Activated naive CD8-positive, alpha-beta T cell treated with anti-CD3 and anti-CD28 coated beads, Interleukin-2, amount 10 ng/mL, durations not matched to agents 7 days and 5 days (primary cell): ENCODE measurements around the gene GPR4. TPM values are rescaled to one million over a fixed set of nuclear protein-coding genes. Genes with fewer than 3 reads are reported as not detected.

Source experiments
- ATAC-seq: fragments of 150-1000 bp; cut with Tn5 transposase; one replicate; pipeline ENCODE4 v1.10.0; 2021; ENCODE audit warnings: low read depth, moderate library complexity
- POLR2A ChIA-PET: fragments of 350-600 bp; sonication (Branson Sonifier 250); formaldehyde crosslinking; loops from one replicate; lab custom pipeline; 2021; ENCODE audit warnings: antibody characterized with exemption; lab: Charles Lee
- DNase-seq: peaks from one replicate; pipeline ENCODE4 v3.0.0; 2021
- H3K27ac Mint-ChIP-seq: one replicate; pipeline ENCODE4 v1.8.0; 2022; ENCODE audit warnings: mild to moderate bottlenecking, mixed read lengths
- H3K27me3 Mint-ChIP-seq: one replicate; pipeline ENCODE4 v1.8.0; 2022; ENCODE audit warnings: mild to moderate bottlenecking, moderate library complexity, mixed read lengths
- H3K36me3 Mint-ChIP-seq: one replicate; pipeline ENCODE4 v1.8.0; 2021; ENCODE audit warnings: mild to moderate bottlenecking, mixed read lengths
- H3K4me1 Mint-ChIP-seq: one replicate; pipeline ENCODE4 v1.8.0; 2021; ENCODE audit warnings: mixed read lengths
- H3K4me3 Mint-ChIP-seq: one replicate; pipeline ENCODE4 v1.8.0; 2022; ENCODE audit warnings: mild to moderate bottlenecking, moderate library complexity, mixed read lengths
- H3K9me3 Mint-ChIP-seq: one replicate; pipeline ENCODE4 v1.8.0; 2021; ENCODE audit warnings: mixed read lengths
- total RNA-seq, 2 experiments: library from RNA; stranded (reverse); gene quantifications; one replicate each; pipeline ENCODE4 v1.2.3, GENCODE V29; 2021

GPR4 gene
- total RNA-seq, 2 experiments from 2014 or later, result not detected

- H3K36me3 Mint-ChIP-seq, result peaks cover 1% of the 10 kb centered on the region
- no peak overlapping the region for H3K4me3 Mint-ChIP-seq
- no peak for DNase-seq
- ATAC-seq, result no peak
- H3K27me3 Mint-ChIP-seq, result no peaks in the 10 kb centered on the region
- peaks cover 15% of the 10 kb centered on the region for H3K4me1 Mint-ChIP-seq
- H3K27ac Mint-ChIP-seq, result no peak overlapping the region
- no peaks in the 10 kb centered on the region for H3K9me3 Mint-ChIP-seq
- POLR2A ChIA-PET, result no interaction called here
These were observed 27.5 kb downstream of the GPR4 start for GRCh38 chr19:45574526-45574925.

DNA sequence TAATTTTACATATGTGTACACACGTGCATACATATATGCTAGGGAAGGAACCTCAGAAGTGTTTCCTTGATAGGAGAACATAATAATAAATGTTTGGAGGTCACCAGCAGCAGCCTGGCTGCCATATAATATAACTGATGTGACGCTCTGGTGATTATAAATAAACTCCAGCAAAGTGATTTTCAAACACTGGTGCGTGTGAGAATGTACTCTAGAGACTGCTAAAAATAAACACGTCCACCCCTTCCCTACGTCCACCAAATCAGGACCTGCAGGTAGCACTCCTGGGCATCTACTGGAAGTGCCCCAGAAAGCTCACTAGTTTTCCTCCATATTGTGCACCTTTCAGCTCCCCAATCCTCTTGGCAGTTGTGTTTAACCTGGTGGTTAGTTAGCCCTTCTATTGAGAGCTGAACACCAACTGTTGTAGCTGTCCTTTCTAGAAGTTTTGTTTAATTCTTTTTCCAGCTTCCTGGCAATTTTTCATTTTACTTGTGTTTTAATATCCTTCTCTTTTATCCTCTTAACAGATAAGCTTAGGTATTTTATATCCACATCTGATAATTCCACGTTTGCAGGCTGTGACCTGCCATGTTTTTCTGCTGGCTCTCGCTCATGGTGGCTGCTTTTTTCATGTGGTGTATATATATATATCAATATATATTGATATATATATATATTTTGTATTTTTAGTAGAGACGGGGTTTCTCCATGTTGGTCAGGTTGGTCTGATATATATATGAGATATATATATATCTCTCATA is 30.4 kb downstream of the GPR4 start:
- DNase-seq, result no peak
- peaks cover 1% of the 10 kb centered on the region for H3K36me3 Mint-ChIP-seq
- POLR2A ChIA-PET, result no interaction called here
- no peak overlapping the region for H3K4me3 Mint-ChIP-seq
- H3K27me3 Mint-ChIP-seq, result no peaks in the 10 kb centered on the region
- H3K9me3 Mint-ChIP-seq, result no peaks in the 10 kb centered on the region
- H3K4me1 Mint-ChIP-seq, result peaks cover 7% of the 10 kb centered on the region
- no peak for ATAC-seq
- H3K27ac Mint-ChIP-seq, result no peak overlapping the region

- Mint-ChIP-seq H3K36me3 (peaks cover 1% of the 10 kb centered on the region), H3K27ac (peak overlapping the region; percentile 33), H3K4me3 (no peak overlapping the region), H3K27me3 (no peaks in the 10 kb centered on the region), H3K9me3 (no peaks in the 10 kb centered on the region), H3K4me1 (peaks cover 5% of the 10 kb centered on the region)
- DNase-seq (peak; percentile 75), ATAC-seq (peak; percentile 39)
- POLR2A ChIA-PET, result no interaction called here
These were observed 32.2 kb downstream of the GPR4 start for GRCh38 chr19:45569619-45570421.

GRCh38 chr19:45568732-45569131 is 33.3 kb downstream of the GPR4 start:
- Mint-ChIP-seq H3K4me1 (peaks cover 14% of the 10 kb centered on the region), H3K27me3 (no peaks in the 10 kb centered on the region), H3K36me3 (peaks cover 1% of the 10 kb centered on the region), H3K27ac (no peak overlapping the region), H3K4me3 (no peak overlapping the region), H3K9me3 (no peaks in the 10 kb centered on the region)
- ATAC-seq, result no peak
- POLR2A ChIA-PET, result no interaction called here
- no peak for DNase-seq

DNA sequence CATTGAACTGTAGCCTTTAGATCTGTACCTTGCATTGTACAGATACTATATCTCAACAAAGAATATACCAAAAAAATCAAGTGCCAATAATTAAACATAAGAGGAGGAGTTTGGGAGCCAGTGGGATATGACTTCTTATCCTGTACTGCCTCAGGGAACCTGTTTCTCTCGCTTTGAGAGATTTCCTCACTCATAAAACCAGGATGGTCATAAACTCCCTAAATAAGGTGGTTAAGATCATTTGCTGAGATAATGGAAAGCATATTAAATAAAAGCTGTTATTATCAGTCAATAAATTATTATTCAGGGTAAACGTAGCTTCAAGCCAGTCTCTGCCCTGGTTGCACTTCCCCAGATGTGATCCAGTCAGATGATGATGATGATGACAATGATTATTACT is 34.4 kb downstream of the GPR4 start:
- no peak for DNase-seq
- H3K4me3 Mint-ChIP-seq, result no peak overlapping the region
- no peak for ATAC-seq
- peaks cover 22% of the 10 kb centered on the region for H3K4me1 Mint-ChIP-seq
- no peak overlapping the region for H3K27ac Mint-ChIP-seq
- H3K9me3 Mint-ChIP-seq, result no peaks in the 10 kb centered on the region
- POLR2A ChIA-PET, result no interaction called here
- H3K27me3 Mint-ChIP-seq, result no peaks in the 10 kb centered on the region
- H3K36me3 Mint-ChIP-seq, result peaks cover 1% of the 10 kb centered on the region

DNA sequence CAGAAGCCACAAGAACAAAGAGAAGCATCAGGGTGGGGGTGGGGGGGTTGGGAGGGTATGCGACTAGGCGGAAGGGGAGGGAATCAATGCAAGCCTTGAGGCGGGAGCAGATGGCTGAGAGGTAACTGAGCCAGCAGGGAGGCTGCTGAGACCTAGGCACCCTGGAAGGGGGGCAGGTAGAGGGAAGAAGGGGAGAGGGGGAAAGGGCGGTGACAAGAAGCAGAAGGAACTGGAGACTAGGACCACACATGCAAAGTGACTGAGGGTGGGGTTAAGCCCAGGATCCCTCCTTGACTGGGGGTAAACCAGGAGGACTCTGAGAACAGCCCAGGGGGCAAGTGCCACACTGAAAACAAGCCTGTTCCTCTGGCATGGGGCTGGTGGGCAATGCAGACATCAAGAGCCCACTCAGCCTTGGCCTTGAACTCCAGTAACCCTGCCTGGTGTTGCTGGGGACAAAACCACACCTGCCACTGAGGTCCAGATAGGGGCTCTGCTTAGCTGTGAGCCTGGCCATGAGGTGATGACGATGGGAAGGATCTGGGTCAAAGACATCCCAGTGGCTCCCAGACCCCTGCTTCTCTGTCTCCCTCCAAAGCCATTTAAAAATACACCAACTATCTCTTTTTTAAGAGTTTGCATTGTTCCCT is 37.8 kb downstream of the GPR4 start:
- H3K9me3 Mint-ChIP-seq, result no peaks in the 10 kb centered on the region
- H3K27me3 Mint-ChIP-seq, result no peaks in the 10 kb centered on the region
- POLR2A ChIA-PET, result no interaction called here
- H3K4me3 Mint-ChIP-seq, result peak overlapping the region; percentile 64
- DNase-seq, result no peak
- peak; percentile 24 for ATAC-seq
- H3K36me3 Mint-ChIP-seq, result peaks cover 1% of the 10 kb centered on the region
- peak overlapping the region; percentile 89 for H3K27ac Mint-ChIP-seq
- peaks cover 20% of the 10 kb centered on the region for H3K4me1 Mint-ChIP-seq

DNA sequence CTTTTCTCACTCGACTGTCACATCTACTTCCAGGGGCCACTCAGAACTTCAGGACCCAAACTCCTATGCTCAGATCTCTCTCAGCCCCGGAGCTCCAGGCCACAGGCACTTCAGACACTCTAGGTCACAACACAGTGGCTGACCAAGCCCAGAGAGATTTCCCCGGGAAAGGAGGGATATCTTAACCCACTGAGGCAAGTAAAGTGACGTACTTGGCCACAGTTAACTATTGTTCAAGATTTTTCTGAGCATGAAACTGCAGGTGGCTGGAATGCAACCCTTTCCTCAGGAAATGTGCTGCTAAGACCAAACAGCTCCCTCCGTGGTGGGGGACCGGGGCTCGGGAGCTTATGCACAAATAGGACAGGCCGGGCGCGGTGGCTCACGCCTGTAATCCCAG is 41.3 kb downstream of the GPR4 start:
- POLR2A ChIA-PET, result interaction anchor here (0.5 kb wide), 1 partner anchor 102 kb away, joined by 5 read pairs; no protein-coding TSS in a partner anchor
- Mint-ChIP-seq H3K27me3 (no peaks in the 10 kb centered on the region), H3K4me1 (peaks cover 28% of the 10 kb centered on the region), H3K27ac (no peak overlapping the region), H3K4me3 (no peak overlapping the region), H3K36me3 (peaks cover 1% of the 10 kb centered on the region), H3K9me3 (no peaks in the 10 kb centered on the region)
- DNase-seq (no peak), ATAC-seq (no peak)

GRCh38 chr19:45560038-45560437 is 42.0 kb downstream of the GPR4 start:
- Mint-ChIP-seq H3K36me3 (peaks cover 1% of the 10 kb centered on the region), H3K9me3 (no peaks in the 10 kb centered on the region), H3K4me3 (no peak overlapping the region), H3K27ac (peak overlapping the region; percentile 6), H3K27me3 (no peaks in the 10 kb centered on the region), H3K4me1 (peaks cover 28% of the 10 kb centered on the region)
- DNase-seq, result no peak
- no peak for ATAC-seq
- POLR2A ChIA-PET, result interaction anchor here (1.1 kb wide), 1 partner anchor 77 kb away, joined by 3 read pairs; no protein-coding TSS in a partner anchor

- DNase-seq (peak; percentile 61), ATAC-seq (peak; percentile 93)
- H3K27me3 Mint-ChIP-seq, result no peaks in the 10 kb centered on the region
- POLR2A ChIA-PET, result interaction anchor here (0.6 to 1.0 kb wide), 7 partner anchors 11 to 119 kb away, joined by 3 to 4 read pairs (median 3); no protein-coding TSS in a partner anchor
- peaks cover 19% of the 10 kb centered on the region for H3K4me1 Mint-ChIP-seq
- H3K36me3 Mint-ChIP-seq, result peaks cover 1% of the 10 kb centered on the region
- H3K27ac Mint-ChIP-seq, result no peak overlapping the region
- no peaks in the 10 kb centered on the region for H3K9me3 Mint-ChIP-seq
- no peak overlapping the region for H3K4me3 Mint-ChIP-seq
These were observed 43.6 kb downstream of the GPR4 start for GRCh38 chr19:45558399-45558878.

GRCh38 chr19:45556835-45557234 is 45.2 kb downstream of the GPR4 start:
- no peak for DNase-seq

GRCh38 chr19:45554481-45554880 is 47.5 kb downstream of the GPR4 start:
- peaks cover 8% of the 10 kb centered on the region for H3K4me1 Mint-ChIP-seq
- ATAC-seq (no peak), DNase-seq (no peak)
- H3K4me3 Mint-ChIP-seq, result no peak overlapping the region
- H3K9me3 Mint-ChIP-seq, result no peaks in the 10 kb centered on the region
- H3K36me3 Mint-ChIP-seq, result peaks cover 5% of the 10 kb centered on the region
- no peaks in the 10 kb centered on the region for H3K27me3 Mint-ChIP-seq
- POLR2A ChIA-PET, result no interaction called here
- H3K27ac Mint-ChIP-seq, result no peak overlapping the region

More at GRCh38 chr19:45556835-45557234, 45.2 kb downstream of the GPR4 start:
- ATAC-seq, result no peak
- Mint-ChIP-seq H3K9me3 (no peaks in the 10 kb centered on the region), H3K36me3 (peaks cover 6% of the 10 kb centered on the region), H3K27me3 (no peaks in the 10 kb centered on the region), H3K27ac (no peak overlapping the region), H3K4me3 (no peak overlapping the region), H3K4me1 (peaks cover 11% of the 10 kb centered on the region)
- POLR2A ChIA-PET, result no interaction called here

GRCh38 chr19:45553464-45553863 is 48.5 kb downstream of the GPR4 start:
- H3K4me3 Mint-ChIP-seq, result no peak overlapping the region
- H3K27ac Mint-ChIP-seq, result no peak overlapping the region
- H3K4me1 Mint-ChIP-seq, result peaks cover 3% of the 10 kb centered on the region
- no peaks in the 10 kb centered on the region for H3K27me3 Mint-ChIP-seq
- DNase-seq, result no peak
- H3K36me3 Mint-ChIP-seq, result peaks cover 5% of the 10 kb centered on the region
- ATAC-seq, result no peak
- POLR2A ChIA-PET, result interaction anchor here (1.1 kb wide), 1 partner anchor 38 kb away, joined by 4 read pairs; no protein-coding TSS in a partner anchor
- H3K9me3 Mint-ChIP-seq, result no peaks in the 10 kb centered on the region
